Measurements from ENCODE around the gene TAF12.
"Not testable (repeated sequence)": the region's sequence is repeated elsewhere in the genome, so short reads cannot be mapped to it uniquely, and the experiment has no call there.

TAF12 gene

GRCh38 chr1:28642847-28643635, at the start of gene TAF12:
TAF12 (minus strand) TSS chr1:28643067; CDS start chr1:28622081, 20,986 bp downstream.
- DNase-seq = peak; percentile 78

DNA sequence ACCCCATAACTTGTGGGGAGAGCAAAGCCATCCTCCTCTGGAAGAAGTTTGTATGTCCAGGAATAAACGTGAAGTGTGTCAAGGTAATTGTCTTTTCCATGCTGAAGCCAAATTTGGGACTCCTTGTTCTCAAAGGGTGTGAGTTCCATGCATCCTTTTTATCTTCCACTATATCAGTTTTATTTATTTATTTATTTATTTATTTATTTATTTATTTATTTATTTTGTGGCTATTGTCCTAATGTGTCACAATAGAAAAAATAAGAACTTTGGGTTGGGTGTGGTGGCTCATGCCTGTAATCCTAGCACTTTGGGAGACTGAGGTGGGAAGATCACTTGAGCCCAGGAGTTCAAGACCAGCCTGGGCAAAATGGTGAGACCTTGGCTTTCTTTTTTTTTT, 48.8 kb upstream of the TAF12 start:
- not testable (repeated sequence) for DNase-seq

GRCh38 chr1:28684937-28685336, 42.1 kb upstream of the TAF12 start:
- no peak for DNase-seq

DNA sequence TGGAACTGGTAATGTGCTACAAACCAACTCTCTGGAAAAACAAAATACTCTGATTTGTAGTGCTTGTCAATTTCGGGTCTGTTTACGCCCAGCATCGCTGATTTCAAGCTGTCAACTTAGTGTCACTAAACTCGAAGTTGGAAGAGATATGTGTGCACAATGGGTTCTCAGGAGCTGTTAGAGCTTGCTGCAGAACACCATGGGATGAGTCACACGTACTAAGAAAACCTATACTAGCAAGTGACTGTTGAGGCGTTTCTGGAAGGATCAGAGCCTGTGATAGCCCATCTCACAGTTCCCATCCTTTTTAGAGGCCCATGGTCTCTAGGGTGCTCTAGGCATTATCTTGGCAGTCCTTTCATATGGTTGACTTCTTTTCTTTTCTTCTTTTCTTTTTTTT, 40.0 kb upstream of the TAF12 start:
- DNase-seq = no peak

DNA sequence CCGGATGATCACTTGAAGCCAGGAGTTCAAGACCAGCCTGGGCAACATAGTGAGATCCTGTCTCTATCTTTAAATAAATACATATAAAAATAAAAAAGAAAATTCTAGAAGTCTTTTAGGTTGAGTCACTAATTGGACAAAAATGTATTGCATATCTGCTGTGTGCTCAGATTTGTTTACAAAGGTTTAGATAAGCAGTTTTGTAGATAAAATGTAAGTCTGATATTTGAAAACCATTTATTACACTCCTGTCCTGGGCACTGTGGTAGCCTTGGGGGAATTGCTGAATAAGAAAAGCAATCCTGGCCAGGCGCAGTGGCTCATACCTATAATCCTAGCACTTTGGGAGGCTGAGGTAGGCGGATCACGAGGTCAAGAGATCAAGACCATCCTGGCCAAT, 37.3 kb upstream of the TAF12 start:
- no peak for DNase-seq

GRCh38 chr1:28675924-28676257, 33.0 kb upstream of the TAF12 start:
- no peak for DNase-seq

- not testable (repeated sequence) for DNase-seq
Observed at GRCh38 chr1:28672971-28673370, 30.1 kb upstream of the TAF12 start.

DNA sequence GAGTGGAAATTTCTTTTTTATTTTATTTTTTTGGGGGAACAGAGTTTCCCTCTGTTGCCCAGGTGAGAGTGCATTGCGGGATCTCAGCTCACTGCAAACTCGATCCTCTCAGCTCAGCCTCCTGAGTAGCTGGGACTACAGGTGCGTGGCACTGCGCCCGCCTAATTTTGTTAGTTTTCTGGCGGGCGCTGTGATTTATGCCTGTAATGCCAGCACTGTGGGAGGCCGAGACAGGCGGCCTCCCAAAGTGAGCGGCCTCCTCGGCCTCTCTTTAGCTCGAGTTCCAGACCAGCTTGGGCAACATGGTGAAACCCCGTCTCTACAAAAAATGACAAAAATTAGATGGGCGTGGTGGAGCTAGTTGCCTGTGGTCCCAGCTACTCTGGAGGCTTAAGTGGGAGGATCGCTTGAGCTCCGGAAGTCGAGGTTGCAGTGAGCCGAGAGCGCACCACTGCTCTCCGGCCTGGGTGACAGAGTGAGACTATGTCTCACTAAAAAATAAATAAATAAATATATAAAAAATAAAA, 28.4 kb upstream of the TAF12 start:
- DNase-seq = no peak

DNA sequence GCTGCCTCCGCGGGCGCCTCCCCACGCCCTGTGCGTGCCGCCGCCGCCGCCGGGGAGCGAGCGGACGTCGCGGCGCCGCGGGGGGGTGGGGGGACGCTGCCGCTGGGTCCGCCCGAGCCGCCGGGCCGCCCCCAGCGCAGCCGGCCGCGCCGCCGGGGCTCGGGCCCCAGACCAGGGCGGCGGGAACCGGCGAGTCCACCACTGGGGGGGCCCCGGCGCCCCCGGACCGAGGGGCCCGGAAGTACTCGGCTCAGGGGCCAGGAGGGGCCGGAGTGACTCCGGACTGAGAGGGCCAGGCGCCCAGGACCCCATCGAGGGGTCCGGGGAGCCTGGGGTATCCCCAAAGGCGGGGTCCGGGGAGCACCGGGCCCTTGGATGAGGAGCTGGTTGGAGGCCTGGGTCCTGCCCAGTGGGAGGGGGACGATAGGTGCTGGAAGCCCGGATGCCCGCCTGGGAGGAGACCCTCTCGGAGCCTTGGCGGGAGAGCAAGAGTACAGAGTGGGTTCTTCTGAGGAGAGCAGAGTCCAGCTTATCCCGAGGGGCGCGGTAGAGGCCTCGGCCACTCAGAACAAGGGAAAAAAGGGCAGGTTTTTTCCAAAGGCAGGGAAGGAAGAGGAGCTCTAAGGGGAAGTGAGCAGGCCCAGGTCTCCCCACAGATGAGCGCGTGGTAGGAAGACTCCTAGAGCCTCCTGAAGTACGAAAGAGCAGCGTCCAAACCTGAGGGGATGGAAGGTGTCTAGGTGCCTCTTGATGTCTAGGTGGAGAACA, 26.3 kb upstream of the TAF12 start:
- no peak for DNase-seq

GRCh38 chr1:28668191-28668955, 25.5 kb upstream of the TAF12 start, which contains the start of gene GMEB1:
GMEB1 (plus strand) TSS chr1:28668784; CDS start chr1:28683613, 14,829 bp downstream.
- peak; percentile 53 for DNase-seq

GRCh38 chr1:28666806-28667205, 23.9 kb upstream of the TAF12 start:
- no peak for DNase-seq

- no peak for DNase-seq
Observed at GRCh38 chr1:28663871-28664470, 21.1 kb upstream of the TAF12 start.

- DNase-seq = no peak
Observed at GRCh38 chr1:28656335-28656734, 13.5 kb upstream of the TAF12 start.

- DNase-seq = not testable (repeated sequence)
Observed at GRCh38 chr1:28655448-28656311, 12.8 kb upstream of the TAF12 start.

DNA sequence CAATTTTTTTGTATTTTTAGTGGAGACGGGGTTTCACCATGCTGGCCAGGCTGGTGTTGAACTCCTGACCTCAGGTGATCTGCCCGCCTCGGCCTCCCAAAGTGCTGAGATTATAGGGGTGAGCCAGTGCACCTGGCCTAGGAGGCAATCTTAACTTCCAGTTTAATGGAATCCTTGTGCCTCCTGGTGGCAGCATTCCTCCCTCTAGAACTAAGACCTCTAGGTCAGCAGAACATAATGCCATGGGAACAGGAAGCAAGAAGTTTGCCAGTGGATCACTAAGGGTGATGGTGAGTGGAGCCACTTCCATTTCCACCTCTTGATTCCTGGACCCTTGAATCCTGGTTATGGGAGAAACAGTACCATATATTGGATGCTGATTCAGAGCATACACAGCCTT, 11.0 kb upstream of the TAF12 start:
- DNase-seq = not testable (repeated sequence)

- not testable (repeated sequence) for DNase-seq
Observed at GRCh38 chr1:28653063-28653462, 10.2 kb upstream of the TAF12 start.

- DNase-seq = peak; percentile 91
Observed at GRCh38 chr1:28648474-28649198, 5.8 kb upstream of the TAF12 start, which contains the start of gene RNU11. RNU11 (plus strand) TSS chr1:28648600.

DNA sequence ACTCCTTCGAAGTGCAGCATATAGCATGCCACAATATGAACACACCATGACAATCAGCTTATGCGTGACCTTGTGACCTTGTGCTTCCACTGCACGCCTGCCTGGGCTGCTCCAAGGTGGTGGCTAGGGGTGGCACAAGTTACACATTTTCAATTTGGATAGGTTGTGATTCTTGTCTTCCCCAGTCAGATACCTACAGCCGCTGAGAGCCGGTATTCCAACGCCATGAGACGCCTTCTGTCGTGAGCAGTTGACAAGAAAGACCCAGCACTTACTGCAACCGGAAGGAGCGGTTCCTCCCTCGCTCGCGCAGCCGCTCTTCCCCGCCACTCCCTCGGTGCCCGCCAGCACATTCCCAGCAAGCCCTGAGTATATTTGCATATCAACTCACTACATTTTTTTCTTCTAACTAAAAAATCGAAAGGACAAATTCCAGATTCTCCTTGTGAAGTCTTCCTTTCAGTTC, 5.2 kb upstream of the TAF12 start:
- peak; percentile 91 for DNase-seq

DNA sequence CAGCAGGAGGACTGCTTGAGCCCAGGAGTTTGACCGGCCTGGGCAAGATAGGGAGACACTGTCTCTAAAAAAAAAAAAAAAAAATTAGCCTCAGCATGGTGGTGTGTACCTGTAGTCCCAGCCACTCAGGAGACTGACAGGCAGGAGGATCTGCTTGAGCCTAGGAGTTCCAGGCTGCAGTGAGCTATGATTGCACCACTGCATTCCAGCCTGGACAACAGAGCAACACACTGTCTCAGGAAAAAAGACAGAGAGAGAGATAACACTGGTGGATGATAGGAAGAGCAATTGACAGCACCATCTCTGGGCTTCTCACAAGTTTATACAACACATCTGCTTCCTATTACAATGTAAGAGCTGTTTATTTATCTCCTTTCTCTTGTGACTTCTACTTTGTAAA, 3.2 kb upstream of the TAF12 start:
- no peak for DNase-seq

DNA sequence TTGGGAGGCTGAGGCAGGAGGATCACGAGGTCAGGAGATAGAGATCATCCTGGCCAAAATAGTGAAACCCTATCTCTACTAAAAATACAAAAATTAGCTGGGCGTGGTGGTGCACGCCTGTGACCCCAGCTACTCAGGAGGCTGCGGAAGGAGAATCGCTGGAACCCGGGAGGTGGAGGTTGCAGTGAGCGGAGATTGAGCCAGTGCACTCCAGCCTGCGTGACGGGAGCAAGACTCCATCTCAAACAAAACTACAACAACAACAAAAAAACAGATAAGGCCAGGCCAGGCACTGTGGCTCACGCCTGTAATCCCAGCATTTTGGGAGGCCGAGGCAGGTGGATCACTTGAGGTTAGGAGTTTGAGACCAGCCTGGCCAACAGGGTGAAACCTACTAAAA, 2.5 kb upstream of the TAF12 start:
- DNase-seq = not testable (repeated sequence)

DNA sequence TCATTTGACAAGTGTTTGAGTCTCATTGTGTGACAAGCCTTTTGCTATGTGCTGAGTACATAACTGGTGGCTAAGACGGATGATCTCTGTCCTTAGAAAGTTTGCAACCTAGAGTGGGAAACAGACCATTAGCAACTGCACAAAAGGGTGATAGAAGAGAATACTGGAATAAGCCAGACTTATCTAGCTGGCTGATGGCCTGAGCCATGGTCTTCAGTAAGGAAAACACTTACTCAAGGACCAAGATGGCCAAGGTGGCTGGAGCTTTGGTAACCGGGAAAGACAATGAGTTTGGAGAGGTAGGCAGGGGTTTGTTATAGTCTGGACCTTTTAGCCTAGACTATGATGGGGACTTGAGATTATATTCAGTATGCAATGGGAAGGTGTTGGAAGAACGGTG, 1.6 kb upstream of the TAF12 start:
- no peak for DNase-seq

Data from NCI-H2029 treated with DMSO at 0.1 percent for 48 hours (cell line).